Left ventricle myocardium inferior (tissue), 1 donor: Measurements from ENCODE around the gene RSRP1. TPM values are rescaled to one million over a fixed set of nuclear protein-coding genes. Genes with fewer than 3 reads are reported as not detected.
A peak's percentile ranks its signal among the peaks of the same experiment; 100 is the strongest.

Source experiments
- DNase-seq: peaks from one replicate; pipeline ENCODE4 v3.0.0-alpha.2; 2020
- H3K27ac ChIP-seq: fragments of 200-600 bp; replicated peaks from 2 replicates; pipeline ENCODE4 v1.8.0; 2021
- H3K27me3 ChIP-seq: fragments of 200-600 bp; 2 replicates; pipeline ENCODE4 v1.8.0; 2021; ENCODE audit warnings: low read depth
- H3K36me3 ChIP-seq: fragments of 200-600 bp; 2 replicates; pipeline ENCODE4 v1.8.0; 2021
- H3K4me1 ChIP-seq: fragments of 200-600 bp; 2 replicates; pipeline ENCODE4 v1.8.0; 2021
- H3K4me3 ChIP-seq: fragments of 200-600 bp; 2 replicates; pipeline ENCODE4 v1.8.0; 2021; ENCODE audit warnings: mild to moderate bottlenecking, moderate library complexity
- H3K9me3 ChIP-seq: fragments of 200-600 bp; replicated peaks from 2 replicates; pipeline ENCODE4 v1.8.0; 2021
- CTCF ChIP-seq: fragments of 200-600 bp; IDR thresholded peaks from 2 replicates; pipeline ENCODE4 v1.8.0; 2021; ENCODE audit warnings: antibody characterized with exemption, mild to moderate bottlenecking, borderline replicate concordance
- intact Hi-C: fragments of 100-400 bp; cut with micrococcal nuclease; formaldehyde crosslinking; loops from one replicate; pipeline ENCODE4 v1.11.0; 2022
- total RNA-seq: library from RNA; stranded (reverse); fragmentation: NEBNext Ultra II Directional; extraction: Animal tissue kit (Norgen Biotek cat#: 25700); gene quantifications from one replicate; pipeline ENCODE4 v1.2.1, GENCODE V29; 2021
- donor health status: DM: no; HTN: yes; CAD: no; lungs with severe emphysema.

The RSRP1 gene
- total RNA-seq, 1 donor from 2014 or later, result 41.1 TPM

GRCh38 chr1:25201006-25201405 is 46.2 kb downstream of the RSRP1 start:
- no peaks in the 10 kb centered on the region for H3K36me3 ChIP-seq
- intact Hi-C loops, result no loop called here

GRCh38 chr1:25199819-25200620 is 47.2 kb downstream of the RSRP1 start:
- no peak overlapping the region for H3K4me3 ChIP-seq
- no peaks in the 10 kb centered on the region for H3K9me3 ChIP-seq
- peaks cover 22% of the 10 kb centered on the region for H3K27me3 ChIP-seq
- no peak for DNase-seq
- intact Hi-C loops, result no loop called here
- H3K36me3 ChIP-seq, result no peaks in the 10 kb centered on the region
- TF ChIP-seq CTCF, result no peak
- H3K27ac ChIP-seq, result no peak overlapping the region
- H3K4me1 ChIP-seq, result peaks cover 17% of the 10 kb centered on the region

More at GRCh38 chr1:25201006-25201405, 46.2 kb downstream of the RSRP1 start:
- no peak for DNase-seq
- Histone ChIP-seq H3K4me1 (peaks cover 17% of the 10 kb centered on the region), H3K27ac (no peak overlapping the region), H3K4me3 (no peak overlapping the region), H3K27me3 (peaks cover 19% of the 10 kb centered on the region), H3K9me3 (no peaks in the 10 kb centered on the region)
- TF ChIP-seq CTCF, result no peak

DNA sequence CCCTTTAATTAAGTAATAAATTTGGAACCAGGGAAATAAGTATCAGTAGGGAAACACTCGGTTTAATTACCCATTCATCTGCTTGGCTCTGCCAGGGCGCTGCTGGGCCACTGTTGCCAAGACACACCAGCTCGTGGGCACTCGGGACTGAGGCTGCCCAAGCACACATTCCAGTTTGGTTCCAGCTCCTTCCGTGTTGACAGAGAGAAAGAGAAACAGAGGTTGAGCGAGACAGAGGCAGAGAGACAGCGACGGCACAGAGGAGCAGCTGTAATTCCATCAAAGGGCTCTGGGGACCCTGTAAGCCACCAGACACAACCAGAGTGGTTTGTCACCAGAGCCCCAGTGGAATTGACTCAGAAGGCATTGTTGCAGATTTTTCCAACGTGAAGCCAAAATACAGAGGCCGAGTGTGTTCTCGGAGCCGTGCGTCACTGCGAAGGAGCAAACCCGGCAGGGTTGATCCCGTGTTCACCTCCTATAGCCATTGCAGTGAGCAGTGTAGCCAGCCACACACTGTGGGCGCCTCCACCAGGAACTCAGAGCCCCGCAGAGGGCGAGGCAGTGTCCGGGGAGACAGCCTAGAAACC is 48.5 kb downstream of the RSRP1 start:
- Histone ChIP-seq H3K4me1 (peaks cover 17% of the 10 kb centered on the region), H3K4me3 (peak overlapping the region; percentile 32), H3K36me3 (no peaks in the 10 kb centered on the region), H3K9me3 (no peaks in the 10 kb centered on the region), H3K27me3 (peaks cover 35% of the 10 kb centered on the region), H3K27ac (peak overlapping the region; percentile 38)
- TF ChIP-seq CTCF, result peak; percentile 27
- peak; percentile 20 for DNase-seq
- intact Hi-C loops, result no loop called here

DNA sequence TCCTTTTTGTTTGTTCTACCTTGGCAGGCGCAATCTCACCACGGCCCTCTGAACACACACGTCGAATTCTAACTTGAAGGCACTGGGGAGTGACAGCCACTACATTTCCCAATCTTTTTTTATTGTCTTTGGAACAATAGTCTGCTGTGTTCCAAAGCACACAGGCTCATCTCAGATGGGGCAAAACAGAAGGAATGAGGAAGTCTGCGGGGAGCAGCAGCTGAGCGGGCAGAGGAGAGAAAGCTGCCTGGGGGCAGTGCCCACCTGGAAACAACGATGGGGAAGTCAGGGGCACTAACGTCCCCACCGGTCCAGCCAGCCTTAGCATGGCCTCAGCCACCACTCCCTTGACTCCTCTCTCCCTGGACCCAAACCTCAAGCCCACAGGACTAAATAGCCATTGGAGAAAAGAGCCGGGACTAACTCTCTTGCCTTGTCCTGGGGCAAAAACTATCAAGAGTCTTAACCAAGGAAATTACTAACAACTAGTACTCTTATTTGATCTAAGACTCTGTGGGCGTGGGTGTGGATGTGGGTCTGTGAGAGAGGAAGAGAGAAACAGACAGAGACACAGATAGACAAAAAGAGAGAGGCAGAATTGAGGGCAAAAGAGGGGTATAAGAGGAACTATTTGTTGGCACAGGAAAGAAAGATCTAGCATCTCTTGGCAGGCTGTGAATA is 49.1 kb downstream of the RSRP1 start:
- H3K4me1 ChIP-seq, result peaks cover 17% of the 10 kb centered on the region
- TF ChIP-seq CTCF, result no peak
- no peak for DNase-seq
- H3K27me3 ChIP-seq, result peaks cover 39% of the 10 kb centered on the region
- no peaks in the 10 kb centered on the region for H3K36me3 ChIP-seq
- H3K9me3 ChIP-seq, result no peaks in the 10 kb centered on the region
- peak overlapping the region; percentile 32 for H3K4me3 ChIP-seq
- intact Hi-C loops, result no loop called here
- H3K27ac ChIP-seq, result no peak overlapping the region

GRCh38 chr1:25197235-25197975 is 49.8 kb downstream of the RSRP1 start:
- H3K4me3 ChIP-seq, result no peak overlapping the region
- intact Hi-C loops, result no loop called here
- peaks cover 17% of the 10 kb centered on the region for H3K4me1 ChIP-seq

More at GRCh38 chr1:25197235-25197975, 49.8 kb downstream of the RSRP1 start:
- no peak for TF ChIP-seq CTCF
- Histone ChIP-seq H3K27ac (no peak overlapping the region), H3K9me3 (no peaks in the 10 kb centered on the region), H3K36me3 (no peaks in the 10 kb centered on the region), H3K27me3 (peaks cover 47% of the 10 kb centered on the region)
- DNase-seq, result no peak
